H1 (cell line): ENCODE results near the gene C16orf89.

ENCODE experiments used
- BRCA1 ChIP-seq: IDR thresholded peaks from 2 replicates; pipeline ENCODE4 v1.6.1; 2012; ENCODE audit warnings: low read depth, low read length, improper control_type of control experiment
- CEBPB ChIP-seq: IDR thresholded peaks from 2 replicates; pipeline ENCODE4 v1.6.1; 2012; ENCODE audit warnings: low read depth, low read length
- CTCF ChIP-seq, 3 experiments: IDR thresholded peaks; 1 replicate in 2 of 3; 2 replicates in 1 of 3; pipeline versions ENCODE4 v1.5.1 to v1.6.1; 2011; ENCODE audit warnings: low read length in 3 of 3, mild to moderate bottlenecking in 3 of 3, inconsistent platforms in 2 of 3, low read depth in 1 of 3, moderate library complexity in 1 of 3; ENCODE audit not compliant: insufficient read depth in 1 of 3; ENCODE audit errors: control extremely low read depth in 1 of 3
- MAFK ChIP-seq: IDR thresholded peaks from 2 replicates; pipeline ENCODE4 v1.6.1; 2012; ENCODE audit warnings: low read depth, mild to moderate bottlenecking, improper control_type of control experiment, low read length
- POLR2A ChIP-seq, 2 experiments: IDR thresholded peaks; 1 replicate in 1 of 2; 2 replicates in 1 of 2; pipeline ENCODE4 v1.6.1; 2011; ENCODE audit warnings: low read depth in 2 of 2, low read length in 2 of 2, mild to moderate bottlenecking in 2 of 2; ENCODE audit errors: control extremely low read depth in 1 of 2
- POLR2AphosphoS5 ChIP-seq: IDR thresholded peaks from 2 replicates; pipeline ENCODE4 v1.6.1; 2011; ENCODE audit warnings: low read depth, low read length
- POU5F1 ChIP-seq: IDR thresholded peaks from 2 replicates; pipeline ENCODE4 v1.6.1; 2011; ENCODE audit warnings: low read depth, mild to moderate bottlenecking, low read length, moderate library complexity
- TAF1 ChIP-seq: IDR thresholded peaks from 2 replicates; pipeline ENCODE4 v1.6.1; 2011; ENCODE audit warnings: mild to moderate bottlenecking, low read depth, low read length
- TAF7 ChIP-seq: optimal IDR thresholded peaks from 2 replicates; pipeline ENCODE3; 2011; ENCODE audit warnings: low read depth, mild to moderate bottlenecking, inconsistent platforms, low read length, moderate library complexity, borderline replicate concordance
- TCF12 ChIP-seq: IDR thresholded peaks from 2 replicates; pipeline ENCODE4 v1.6.1; 2011; ENCODE audit warnings: low read depth, mild to moderate bottlenecking, low read length

DNA sequence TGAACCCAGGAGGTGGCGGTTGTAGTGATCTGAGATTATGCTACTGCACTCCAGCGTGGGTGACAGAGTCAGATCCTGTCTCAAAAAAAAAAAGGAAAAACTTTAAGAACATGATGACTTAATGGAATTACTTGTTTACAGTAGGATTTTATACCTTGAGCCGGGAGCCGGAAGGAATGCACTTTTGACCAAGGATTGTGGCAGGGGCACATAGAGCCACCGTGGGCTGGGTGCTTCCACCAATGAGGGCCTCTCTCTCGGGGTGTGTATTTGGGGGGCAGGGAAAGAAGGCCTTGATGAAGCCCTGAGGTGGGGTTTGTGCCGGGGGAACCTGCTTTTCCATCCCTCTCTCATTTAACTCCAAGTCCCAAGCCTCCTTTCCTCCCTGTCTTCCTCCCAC, 25.3 kb downstream of the C16orf89 start:
- TF ChIP-seq POLR2A (IDR thresholded peaks at IDR 0.05; ENCODE audit: control extremely low read depth in 1 of 2, low read depth in 2 of 2, low read length in 2 of 2) (no peak), POLR2AphosphoS5 (no peak), TCF12 (no peak), TAF7 (no peak), CTCF (IDR thresholded peaks at IDR 0.05; ENCODE audit: control extremely low read depth in 1 of 3, insufficient read depth in 1 of 3, low read depth in 1 of 3, low read length in 3 of 3) (no peak), MAFK (no peak), TAF1 (no peak), POU5F1 (no peak), BRCA1 (no peak), CEBPB (no peak)
